Activated naive CD4-positive, alpha-beta T cell treated with Interleukin-2 at 50 U/mL for 16 hours (primary cell): ENCODE data around the gene SMAD3.

Experiments used
- DNase-seq: peaks from one replicate; pipeline ENCODE4 v3.0.0-alpha.2; 2020

SMAD3 gene

DNA sequence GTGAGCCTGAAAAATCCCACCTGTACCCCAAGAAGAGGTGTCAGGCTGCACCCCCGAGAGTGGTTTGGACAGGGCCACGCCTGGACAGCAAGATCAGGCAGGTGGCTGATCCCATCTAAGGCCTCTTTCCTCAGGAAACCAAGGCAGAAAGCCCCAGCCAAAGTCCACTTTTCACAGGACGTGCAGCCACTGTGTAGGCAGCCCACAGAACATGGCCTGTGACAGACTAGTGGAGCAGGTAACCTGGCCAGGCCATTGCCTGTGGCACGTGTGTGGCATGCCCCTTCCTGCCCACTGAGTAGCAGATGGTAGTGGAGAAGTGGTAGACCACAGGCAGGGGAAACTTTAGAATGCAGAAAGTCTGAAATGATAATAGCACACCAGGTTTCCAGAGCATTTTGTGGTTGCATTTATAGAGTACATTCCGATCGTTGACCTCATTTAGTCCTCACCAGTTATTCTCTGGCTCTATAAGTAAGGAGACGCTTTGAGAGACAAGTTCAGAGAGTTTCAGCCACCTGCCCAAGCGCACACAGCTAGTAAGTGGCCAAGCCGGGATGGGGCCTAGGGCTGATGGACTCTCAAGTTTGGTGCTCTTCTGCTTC, 120.3 kb downstream of the SMAD3 start:
- no peak for DNase-seq

DNA sequence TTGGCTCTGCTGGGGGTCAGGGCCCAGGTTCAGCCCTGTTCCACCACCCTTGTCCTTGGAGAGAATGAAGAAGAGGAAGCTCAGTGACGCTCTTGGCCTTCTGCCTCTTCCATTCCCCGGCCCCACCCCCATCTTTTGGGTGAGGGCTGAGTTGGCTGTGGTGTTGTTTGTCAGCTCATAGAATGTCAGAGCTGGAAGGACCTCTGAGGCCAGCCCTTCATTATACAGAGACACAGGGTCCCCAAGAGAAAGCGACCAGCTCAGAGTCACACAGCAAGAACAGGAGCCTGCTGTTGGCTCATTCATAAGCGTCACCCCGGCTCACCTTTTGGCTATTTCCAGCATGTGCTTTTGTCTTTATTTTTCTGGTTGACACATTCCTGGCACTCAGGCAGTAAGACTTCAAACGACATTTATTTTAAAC, 120.8 kb downstream of the SMAD3 start:
- no peak for DNase-seq

DNA sequence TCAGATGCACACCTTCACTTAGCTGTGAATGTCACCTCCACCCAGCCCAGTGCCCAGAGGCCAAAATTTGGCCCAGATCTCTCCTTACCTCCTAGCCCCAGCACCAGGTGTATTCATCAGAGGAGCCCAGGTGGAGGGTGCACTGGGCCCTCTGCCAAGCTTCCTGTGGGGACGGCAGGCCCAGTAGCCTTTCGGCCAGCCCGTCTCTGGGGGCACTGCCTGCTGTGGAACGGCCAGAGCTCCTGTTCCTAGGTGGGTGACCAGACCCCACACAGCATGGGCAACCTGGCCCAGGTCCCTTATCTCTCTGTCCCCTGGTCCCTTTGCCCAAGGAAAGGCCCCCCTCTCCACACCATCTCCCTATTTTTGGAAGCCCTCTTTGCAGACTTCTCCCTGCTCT, 121.3 kb downstream of the SMAD3 start:
- no peak for DNase-seq

DNA sequence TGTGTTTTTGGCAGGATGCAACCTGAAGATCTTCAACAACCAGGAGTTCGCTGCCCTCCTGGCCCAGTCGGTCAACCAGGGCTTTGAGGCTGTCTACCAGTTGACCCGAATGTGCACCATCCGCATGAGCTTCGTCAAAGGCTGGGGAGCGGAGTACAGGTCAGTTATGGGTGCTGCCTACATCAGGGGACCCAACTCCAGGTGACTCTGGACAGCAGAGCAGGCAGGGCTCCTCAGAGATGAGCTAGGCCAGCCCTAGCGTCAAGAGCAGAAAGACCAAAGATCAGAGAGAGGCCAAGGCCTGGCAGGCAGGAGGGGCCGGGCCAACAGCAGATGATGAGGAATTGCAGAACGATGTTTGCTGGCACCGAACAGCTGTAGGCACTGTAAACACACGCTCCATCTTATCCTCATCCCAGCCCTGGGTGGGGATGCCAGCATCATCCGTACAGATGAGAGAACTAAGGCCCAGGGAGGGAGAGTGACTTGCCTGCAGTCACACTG, 122.0 kb downstream of the SMAD3 start:
- DNase-seq, result no peak

DNA sequence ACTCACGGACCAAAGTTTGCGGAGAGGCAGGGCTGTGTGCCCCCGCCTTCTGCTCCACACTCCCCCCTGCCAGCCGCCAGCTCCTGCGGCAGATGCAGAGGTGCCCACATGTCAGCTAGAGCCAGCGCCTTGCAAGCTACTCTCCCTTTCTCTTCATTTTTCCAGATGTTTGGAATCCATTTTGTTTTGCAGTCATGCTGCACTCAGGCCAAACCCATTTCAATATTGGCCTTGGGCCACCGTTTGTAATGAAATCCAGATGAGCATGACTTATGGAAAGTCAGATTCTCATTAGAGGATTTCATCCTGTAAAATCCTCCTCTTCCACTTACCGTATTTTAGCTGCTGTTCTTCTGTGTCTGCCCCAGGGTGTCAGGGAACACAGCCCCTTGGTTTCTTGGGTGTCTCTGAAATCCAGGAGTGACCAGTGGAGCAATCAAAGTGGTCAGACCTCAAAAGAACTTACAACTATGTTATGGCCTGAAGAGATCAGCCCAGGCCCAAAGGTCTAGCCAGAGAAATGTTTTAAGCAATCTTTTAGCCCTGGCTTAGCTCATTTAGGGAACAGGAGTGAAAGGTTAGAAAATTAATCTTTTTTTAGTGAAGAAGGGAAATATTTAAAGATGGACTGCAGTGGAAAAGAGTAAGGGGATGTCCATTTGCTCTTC, 123.3 kb downstream of the SMAD3 start:
- DNase-seq, result no peak

DNA sequence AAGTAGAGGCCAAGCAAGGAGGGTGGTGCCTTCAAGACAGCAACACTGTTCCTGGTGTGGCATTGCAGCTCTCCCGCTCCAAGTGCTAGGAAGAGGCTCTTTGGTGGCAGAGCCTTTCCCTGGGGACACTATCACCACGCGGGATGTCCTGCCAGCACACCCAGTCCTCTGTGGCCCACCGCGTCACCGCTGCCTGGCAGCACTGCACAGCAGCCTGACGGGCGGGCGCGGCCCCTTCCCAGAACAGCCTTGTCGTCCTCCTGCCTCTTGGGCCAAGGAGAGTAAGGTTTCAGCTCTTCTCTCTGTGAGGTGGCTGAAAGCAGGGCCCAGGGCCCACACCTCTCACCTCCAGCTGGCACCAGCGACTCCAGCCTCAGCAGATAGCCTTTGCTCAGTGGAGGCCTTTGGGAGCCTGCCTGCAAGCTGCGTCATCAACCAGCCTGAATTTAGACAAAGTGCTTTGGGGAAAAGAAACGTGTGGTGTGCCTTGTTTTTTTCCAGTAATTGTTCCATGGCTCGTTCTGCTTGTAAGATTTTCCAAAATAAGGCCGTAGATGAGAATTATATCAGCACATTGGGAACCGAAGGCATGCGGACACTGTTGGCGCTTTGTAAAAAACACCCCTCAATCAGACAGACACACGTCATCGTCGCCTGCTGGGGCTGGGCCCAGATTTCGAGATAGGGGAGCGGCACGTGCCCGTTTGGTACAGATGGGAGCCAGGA, 124.1 kb downstream of the SMAD3 start:
- no peak for DNase-seq

DNA sequence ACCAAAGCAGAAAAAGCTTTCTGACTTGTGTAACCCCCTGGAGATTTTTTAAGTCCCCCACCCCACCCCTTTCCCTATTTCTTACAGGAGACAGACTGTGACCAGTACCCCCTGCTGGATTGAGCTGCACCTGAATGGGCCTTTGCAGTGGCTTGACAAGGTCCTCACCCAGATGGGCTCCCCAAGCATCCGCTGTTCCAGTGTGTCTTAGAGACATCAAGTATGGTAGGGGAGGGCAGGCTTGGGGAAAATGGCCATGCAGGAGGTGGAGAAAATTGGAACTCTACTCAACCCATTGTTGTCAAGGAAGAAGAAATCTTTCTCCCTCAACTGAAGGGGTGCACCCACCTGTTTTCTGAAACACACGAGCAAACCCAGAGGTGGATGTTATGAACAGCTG, 124.9 kb downstream of the SMAD3 start:
- no peak for DNase-seq

DNA sequence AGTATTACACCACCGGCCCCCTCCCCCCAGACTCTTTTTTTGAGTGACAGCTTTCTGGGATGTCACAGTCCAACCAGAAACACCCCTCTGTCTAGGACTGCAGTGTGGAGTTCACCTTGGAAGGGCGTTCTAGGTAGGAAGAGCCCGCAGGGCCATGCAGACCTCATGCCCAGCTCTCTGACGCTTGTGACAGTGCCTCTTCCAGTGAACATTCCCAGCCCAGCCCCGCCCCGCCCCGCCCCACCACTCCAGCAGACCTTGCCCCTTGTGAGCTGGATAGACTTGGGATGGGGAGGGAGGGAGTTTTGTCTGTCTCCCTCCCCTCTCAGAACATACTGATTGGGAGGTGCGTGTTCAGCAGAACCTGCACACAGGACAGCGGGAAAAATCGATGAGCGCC, 125.4 kb downstream of the SMAD3 start:
- no peak for DNase-seq

DNA sequence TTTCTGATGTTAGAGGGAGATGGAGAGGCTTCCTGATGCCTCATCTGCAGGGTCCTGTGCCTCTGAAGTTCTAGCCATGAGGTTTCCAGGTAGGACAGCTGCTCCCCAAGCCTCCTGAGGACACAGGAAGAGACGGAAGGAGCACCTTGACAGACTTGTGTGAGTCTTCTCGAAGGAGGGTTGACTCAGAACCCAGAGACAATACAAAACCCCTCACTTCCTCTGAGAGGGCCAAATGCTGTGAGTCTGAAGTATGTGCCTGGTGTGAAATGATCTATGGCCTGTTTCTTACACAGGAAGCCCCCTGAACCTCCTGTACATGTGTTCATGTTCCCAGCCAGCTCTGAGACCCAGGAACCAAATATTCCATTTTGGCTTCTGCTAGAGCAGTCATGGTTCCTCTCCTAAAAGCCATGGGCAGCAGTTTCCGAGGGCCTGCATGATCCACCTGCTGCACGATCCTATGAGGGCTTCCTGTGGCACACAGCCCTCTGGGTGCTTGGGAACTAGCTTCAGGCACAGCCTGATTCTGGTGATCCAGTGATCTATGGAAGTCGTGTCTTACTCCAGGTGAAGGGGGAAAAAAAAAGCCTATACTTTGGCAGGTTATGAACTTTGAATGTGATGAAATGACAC, 126.9 kb downstream of the SMAD3 start:
- DNase-seq, result no peak

DNA sequence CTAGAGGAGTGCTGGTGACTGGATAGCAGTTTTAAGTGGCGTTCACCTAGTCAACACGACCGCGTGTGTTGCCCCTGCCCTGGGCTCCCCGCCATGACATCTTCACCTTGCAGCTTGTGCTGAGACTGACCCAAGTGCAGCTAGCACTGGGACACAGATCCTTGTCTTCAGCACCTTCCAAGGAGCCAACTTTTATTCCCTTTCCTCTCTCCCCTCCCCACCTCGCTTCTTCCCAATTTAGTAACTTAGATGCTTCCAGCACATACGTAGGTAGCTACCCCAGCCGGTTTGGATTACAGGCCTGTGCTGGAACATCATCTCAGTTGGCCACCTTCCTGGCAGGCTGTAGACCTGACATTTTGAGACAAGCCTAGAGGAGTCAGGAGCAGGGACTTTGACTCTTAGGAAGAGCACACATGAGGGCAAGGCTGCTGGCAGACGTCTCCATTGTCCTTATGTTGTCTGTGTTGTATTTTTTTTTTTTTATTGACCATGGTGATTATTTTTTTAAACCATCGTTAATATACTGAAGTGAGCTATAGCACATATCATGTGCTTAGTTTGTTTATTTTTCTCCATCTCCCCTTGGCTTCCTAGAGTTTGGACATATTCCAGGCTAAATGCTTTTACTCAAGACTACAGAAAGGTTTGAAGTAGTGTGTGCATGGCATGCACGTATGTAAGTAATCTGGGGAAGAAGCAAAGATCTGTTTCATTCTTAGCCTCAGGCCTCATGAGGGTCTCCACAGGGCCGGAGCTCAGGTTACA, 128.0 kb downstream of the SMAD3 start:
- no peak for DNase-seq

DNA sequence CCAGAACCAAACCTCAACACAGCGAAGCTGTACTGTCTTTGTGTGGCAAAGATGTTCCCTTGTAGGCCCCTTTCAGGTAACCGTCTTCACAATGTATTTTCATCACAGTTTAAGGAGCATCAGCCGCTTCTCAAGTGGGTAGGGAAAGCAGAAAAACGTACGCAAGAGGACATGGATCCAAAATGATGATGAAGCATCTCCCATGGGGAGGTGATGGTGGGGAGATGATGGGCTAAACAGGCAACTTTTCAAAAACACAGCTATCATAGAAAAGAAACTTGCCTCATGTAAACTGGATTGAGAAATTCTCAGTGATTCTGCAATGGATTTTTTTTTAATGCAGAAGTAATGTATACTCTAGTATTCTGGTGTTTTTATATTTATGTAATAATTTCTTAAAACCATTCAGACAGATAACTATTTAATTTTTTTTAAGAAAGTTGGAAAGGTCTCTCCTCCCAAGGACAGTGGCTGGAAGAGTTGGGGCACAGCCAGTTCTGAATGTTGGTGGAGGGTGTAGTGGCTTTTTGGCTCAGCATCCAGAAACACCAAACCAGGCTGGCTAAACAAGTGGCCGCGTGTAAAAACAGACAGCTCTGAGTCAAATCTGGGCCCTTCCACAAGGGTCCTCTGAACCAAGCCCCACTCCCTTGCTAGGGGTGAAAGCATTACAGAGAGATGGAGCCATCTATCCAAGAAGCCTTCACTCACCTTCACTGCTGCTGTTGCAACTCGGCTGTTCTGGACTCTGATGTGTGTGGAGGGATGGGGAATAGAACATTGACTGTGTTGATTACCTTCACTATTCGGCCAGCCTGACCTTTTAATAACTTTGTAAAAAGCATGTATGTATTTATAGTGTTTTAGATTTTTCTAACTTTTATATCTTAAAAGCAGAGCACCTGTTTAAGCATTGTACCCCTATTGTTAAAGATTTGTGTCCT, 129.0 kb downstream of the SMAD3 start:
- no peak for DNase-seq

DNA sequence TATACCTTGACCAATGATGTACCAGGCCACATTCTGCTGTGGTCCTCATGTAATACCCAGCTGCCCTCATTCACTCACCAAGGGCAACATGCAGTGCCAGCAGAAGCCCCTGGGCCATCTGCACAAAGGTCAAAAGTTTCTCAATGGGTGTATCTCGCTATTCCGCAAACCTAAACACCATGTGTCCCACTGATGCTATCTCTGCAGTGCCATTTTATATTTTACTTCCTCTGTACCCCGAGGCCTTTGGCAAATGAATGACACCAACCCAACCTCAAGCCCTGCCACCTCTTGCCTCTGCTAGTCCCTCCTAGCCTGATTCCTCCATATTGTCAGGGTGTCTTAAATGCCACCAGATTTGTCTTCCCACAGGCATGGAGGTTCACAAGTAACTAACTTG, 129.9 kb downstream of the SMAD3 start:
- no peak for DNase-seq

DNA sequence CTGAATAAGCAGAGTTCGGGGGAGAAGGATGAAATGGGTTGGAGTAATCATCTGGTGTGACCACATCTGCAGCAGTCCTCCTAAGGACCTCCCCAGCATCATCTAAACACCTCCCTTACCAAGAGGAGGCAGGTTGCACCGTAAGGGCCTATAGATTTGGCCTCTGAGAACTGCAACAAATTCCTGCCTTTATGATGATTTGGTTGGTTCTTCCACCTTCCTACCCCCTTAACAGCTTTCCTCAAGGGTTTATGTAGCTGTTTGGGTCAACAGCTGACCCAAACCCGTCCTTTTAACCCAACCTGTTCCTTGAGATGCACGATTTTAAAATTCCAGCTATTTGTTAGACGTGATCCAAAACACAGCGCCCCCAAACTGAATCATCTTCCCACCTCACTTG, 130.8 kb downstream of the SMAD3 start:
- no peak for DNase-seq

DNA sequence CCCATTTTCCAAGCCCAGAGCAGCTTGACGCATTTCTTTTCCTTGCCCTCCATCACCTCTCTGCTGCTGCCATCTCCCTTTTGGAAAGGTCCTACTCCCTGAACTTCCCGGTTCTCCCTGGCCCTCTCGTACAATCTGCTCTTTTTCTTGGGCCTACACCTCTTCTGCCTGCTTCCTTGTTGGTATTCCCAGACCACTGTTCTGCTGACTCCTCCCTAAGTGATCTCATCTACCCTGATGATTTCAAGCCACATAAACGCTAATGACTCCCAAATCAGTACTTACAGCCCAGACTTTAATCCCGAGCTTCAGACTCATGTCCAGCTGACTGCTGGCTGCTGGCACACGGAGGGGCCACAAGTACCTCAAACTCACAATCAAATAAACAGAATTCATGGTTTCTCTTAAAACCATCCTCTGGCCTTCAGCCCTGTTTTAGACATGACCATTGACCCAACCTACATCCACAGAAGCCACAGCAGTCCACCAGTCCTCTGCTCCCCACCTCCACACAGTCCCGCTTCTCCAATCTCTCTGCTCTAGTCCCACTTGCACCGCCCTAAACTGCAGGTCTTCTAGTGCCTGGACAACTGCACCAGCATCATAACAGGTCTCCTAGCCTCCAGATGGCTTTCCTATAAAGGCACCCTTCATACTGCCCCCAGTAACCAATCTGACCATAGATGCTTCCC, 131.4 kb downstream of the SMAD3 start:
- no peak for DNase-seq

DNA sequence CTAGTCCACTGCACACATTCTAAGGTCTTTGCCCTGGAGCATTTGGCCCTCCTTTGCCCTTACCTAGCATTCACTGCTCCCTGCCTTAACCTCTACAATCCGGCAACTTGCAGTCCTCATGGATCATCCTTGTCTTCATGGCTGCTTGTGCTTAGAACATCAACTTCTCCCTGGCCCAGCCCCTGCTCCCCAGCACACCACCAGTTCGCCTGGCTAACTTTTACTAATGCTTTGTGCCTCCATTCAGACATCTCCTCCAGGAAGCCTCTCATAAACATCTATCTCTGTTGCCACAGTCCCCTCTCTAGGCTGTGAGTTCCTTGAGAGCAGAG, 131.9 kb downstream of the SMAD3 start:
- no peak for DNase-seq

DNA sequence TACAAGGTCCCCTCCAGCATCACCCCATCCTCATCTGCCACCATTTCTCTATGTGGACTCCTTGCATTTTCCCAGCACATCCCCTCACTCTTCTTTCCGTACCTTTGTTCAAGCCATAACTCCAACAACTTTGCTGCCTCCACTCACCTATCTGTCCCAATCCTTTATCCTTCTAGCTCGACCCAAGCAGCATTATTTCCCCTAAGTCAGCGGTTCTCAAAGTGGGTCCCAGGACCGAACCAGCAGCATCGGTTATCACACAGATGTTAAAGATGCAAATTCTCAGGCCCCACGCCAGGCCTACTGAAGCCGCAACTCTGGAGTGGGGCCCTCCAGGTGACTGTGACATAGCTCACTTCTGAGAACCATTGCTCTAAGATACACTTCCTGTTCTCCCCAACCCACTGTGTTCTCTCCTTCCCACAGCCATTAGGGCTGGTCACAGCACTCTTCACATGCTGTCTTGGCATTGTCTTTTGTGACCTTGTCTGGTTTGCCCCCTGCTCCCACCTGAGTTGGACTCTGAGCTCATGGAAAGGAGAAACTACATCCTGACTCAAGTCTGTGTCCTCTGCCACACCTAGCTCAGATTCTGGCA, 132.9 kb downstream of the SMAD3 start:
- no peak for DNase-seq

DNA sequence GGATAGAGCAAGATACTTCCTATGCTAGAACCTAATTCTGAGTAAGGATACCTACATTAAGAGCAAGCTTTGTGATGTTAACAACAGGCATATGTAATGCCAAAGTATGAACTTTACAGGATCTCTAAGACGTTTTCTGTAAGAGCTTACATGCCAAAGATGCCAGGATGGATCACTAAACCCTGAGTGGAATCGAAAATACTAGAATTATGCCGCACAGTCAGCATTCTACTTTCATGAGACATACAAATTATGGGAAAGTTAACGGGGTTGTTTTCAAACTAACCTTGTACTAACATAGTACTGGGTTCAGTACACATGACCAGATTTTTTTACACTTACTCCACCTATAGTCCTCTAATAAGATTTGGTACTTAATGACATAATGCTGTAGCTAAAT, 134.0 kb downstream of the SMAD3 start:
- DNase-seq, result no peak

DNA sequence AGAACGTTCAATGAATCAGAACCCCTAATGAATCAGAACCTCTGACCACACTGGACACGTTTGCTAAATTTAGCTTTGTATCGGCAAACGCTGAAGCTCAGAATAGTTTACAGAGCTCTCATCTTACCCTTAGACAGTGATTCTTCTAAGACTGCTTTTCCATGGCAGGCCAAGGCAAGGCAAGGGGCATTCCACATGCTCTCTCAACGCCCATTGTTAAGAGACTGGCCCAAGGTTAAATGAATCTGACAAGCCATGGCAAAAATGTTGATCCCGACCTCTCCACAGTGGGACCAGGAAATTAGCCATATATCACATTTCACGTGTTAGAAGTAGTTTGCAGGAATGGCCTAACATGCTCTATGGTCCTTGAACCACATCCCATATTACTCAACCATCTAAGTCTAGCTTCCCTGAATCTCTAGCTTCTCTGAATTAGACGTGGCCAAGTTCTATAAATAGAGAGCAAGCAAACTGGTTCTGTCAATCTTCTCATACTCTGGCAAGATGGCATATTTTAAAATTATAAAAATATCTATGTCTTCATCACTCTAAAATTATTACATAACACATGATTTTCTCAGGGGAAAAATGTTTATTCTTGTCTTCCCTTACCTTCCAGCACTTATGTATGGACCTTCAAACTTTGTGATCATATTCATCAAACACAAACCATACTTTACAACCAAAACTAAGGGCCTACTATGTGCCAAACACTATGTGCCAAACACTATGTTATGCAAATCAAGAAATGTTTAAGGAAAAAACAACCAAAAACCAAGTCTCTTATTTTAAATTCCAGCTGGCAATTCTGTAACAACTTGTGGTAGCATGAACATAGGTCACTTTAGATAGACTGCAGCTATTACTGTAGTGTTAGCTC, 134.7 kb downstream of the SMAD3 start:
- DNase-seq, result no peak

DNA sequence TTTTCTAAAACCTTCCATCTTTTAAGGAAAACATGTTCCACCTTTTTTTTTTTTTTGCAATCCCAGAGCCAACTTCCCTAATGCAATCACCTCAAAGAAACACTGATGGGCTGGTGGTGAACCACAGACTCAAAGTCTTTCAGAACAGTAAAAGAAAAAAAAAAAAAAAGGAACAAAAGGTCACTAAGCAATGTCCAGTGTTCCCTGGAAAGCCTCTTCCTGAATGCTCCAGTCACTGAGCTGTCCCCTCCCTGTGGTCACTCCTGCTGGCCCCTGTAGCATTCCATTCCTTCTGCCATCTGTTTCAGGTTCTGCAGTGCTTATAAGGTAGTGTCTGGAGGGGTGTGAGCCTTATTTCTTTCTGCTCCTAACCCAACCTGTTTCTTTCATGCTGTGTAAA, 135.7 kb downstream of the SMAD3 start:
- DNase-seq, result no peak

DNA sequence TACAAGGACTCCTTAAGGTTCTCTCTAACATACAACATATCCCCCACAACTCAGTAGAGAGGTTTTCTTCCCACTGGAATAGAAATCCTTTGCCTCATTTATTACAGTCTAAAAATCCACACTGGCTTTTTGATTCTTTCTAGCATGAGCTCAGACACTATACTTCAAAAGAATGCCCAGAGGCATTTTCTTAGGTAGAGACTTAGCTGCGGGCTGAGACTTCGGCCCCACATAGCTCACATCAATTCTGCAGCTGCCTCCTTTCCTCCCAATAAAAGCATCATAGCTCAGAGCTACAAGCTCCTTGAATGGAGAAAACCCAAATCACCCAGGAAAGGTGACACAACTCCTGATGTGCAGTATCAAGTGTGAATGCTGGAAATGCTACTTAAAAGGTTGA, 136.7 kb downstream of the SMAD3 start:
- no peak for DNase-seq
